ENCODE measurements around the gene PDE1A.

DNA sequence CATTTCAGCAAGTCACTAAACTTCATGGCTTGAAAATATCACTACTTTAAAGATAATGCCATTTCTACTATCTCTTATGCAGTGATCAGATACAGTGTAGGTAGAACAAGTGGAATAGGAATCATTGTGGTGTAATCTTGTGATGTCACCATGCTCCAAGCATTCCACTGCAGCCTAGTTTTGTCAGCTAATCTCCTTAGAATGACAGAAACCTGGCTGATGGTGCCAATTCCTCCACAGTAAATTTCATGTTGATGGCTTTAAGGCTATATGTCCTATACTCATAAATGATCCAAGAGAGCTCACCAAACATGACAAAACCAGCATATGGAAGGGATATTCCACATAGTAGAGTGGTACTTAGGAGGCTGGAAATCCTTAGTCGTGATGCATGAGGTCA lies 184.9 kb downstream of the PDE1A start:
- TF ChIP-seq CTCF (IDR thresholded peaks at IDR 0.05), result no peak
- TF ChIP-seq EP300 (IDR thresholded peaks at IDR 0.05), result no peak
- no peak for TF ChIP-seq POLR2A (IDR thresholded peaks at IDR 0.05)

Data from stomach (tissue), 4 donors.